Esophagus muscularis mucosa (tissue), 3 donors: ENCODE measurements around the gene KASH5.

Experiments used
- CTCF ChIP-seq, 3 experiments: fragments of 200-600 bp in 2 of 3; fragments of 450-650 bp in 1 of 3; sonication (generic) in 2 of 3; IDR thresholded peaks; one replicate each; pipeline ENCODE4 v1.5.1; 2017 to 2019; ENCODE audit warnings: antibody characterized with exemption in 3 of 3, mild to moderate bottlenecking in 2 of 3, moderate library complexity in 1 of 3
- POLR2AphosphoS5 ChIP-seq, 2 donors: sonication (generic); formaldehyde crosslinking; IDR thresholded peaks; one replicate each; pipeline ENCODE4 v1.6.1; 2017; ENCODE audit warnings: antibody characterized with exemption in 2 of 2

- TF ChIP-seq CTCF (IDR thresholded peaks at IDR 0.05) = no peak
- TF ChIP-seq POLR2AphosphoS5 (IDR thresholded peaks at IDR 0.05) = no peak
Measured at GRCh38 chr19:49430678-49431329, 42.8 kb downstream of the KASH5 start.
